ENCODE data around the gene BPGM. TPM values are rescaled to one million over a fixed set of nuclear protein-coding genes. Genes with fewer than 3 reads are reported as not detected.

Gene BPGM
- total and polyA plus RNA-seq, 7 donors = 10.1 to 55.7 (median 14.9) TPM

Other genes with a start within 250 kb of the BPGM start
- gene AKR1B1, start 187.8 kb upstream of the BPGM start, total RNA-seq = 100 to 1,000 TPM; 188 to 266 (median 197) TPM
- 100 to 1,000 TPM; 147 to 274 (median 216) TPM for gene AKR1B1, start 187.8 kb upstream of the BPGM start, polyA plus RNA-seq
- gene AKR1B10, start 119.3 kb upstream of the BPGM start, total RNA-seq = 10 to 100 TPM in 3 of 4 donors, 1 to 10 TPM in 1; 9.0 to 29.5 (median 20.7) TPM
- gene AKR1B10, start 119.3 kb upstream of the BPGM start, polyA plus RNA-seq = 10 to 100 TPM in 2 of 3 donors, 1 to 10 TPM in 1; 7.2 to 19.2 (median 10.1) TPM
- gene AKR1B15, start 97.7 kb upstream of the BPGM start, total RNA-seq = 10 to 100 TPM; 16.3 to 49.9 (median 36.9) TPM
- gene AKR1B15, start 97.7 kb upstream of the BPGM start, polyA plus RNA-seq = 10 to 100 TPM in 2 of 3 donors, 1 to 10 TPM in 1; 6.5 to 16.5 (median 13.5) TPM
- gene CALD1, start 132.8 kb downstream of the BPGM start, total RNA-seq = 10 to 100 TPM; 25.0 to 59.5 (median 33.3) TPM
- 10 to 100 TPM; 16.8 to 24.7 (median 17.9) TPM for gene CALD1, start 132.8 kb downstream of the BPGM start, polyA plus RNA-seq

Data from psoas muscle (tissue), 7 donors.